Mammary epithelial cell (primary cell): ENCODE data around the gene CCSER2.

ENCODE experiments used
- EZH2 ChIP-seq: IDR thresholded peaks from 2 replicates; pipeline ENCODE4 v1.6.1; 2012; ENCODE audit warnings: low read length, inconsistent platforms, borderline replicate concordance
- TF ChIP-seq, protein P1 (sequence below), 2 donors: IDR thresholded peaks in 1 of 2; conservative IDR thresholded peaks in 1 of 2; 2 replicates each; pipeline ENCODE4 v1.5.1; 2011 to 2012; ENCODE audit warnings: inconsistent platforms in 2 of 2, low read length in 2 of 2, mild to moderate bottlenecking in 2 of 2, control low read depth in 1 of 2, low read depth in 1 of 2; ENCODE audit not compliant: insufficient read depth in 1 of 2; ENCODE audit errors: extremely low read depth in 1 of 2

DNA sequence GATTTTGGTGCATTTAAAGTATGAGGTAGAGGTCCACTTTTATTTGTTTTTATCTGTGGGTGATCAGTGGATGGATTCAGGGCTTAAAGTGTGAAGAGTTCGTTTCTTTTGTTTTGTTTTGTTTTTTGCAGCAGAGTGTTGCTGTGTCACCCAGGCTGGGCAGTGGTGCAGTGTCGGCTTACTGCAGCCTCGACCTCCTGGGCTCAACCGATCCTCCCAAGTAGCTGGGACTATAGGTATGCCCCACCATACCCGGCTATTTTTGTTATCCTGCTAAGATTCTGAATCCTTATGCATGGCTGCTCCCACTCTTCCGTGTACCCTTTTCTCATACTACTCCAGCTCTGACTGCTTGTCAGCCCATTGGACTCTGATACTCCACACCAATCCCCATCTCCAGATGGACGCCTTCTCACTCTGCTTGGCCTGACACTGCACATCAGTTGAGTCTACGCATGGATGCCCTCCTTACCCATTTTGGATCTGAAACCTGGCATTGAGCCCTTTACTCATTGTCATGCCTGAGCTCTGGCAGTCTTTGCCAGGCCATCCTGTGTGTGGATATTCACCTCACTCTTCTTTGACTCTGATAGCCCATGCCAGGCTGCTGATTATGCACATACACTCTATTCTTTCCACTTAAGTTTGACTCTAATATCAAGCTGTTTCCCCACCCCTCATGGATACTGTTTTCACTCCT, 119.5 kb downstream of the CCSER2 start:
- no peak for TF ChIP-seq EZH2
- TF ChIP-seq, protein P1, sequence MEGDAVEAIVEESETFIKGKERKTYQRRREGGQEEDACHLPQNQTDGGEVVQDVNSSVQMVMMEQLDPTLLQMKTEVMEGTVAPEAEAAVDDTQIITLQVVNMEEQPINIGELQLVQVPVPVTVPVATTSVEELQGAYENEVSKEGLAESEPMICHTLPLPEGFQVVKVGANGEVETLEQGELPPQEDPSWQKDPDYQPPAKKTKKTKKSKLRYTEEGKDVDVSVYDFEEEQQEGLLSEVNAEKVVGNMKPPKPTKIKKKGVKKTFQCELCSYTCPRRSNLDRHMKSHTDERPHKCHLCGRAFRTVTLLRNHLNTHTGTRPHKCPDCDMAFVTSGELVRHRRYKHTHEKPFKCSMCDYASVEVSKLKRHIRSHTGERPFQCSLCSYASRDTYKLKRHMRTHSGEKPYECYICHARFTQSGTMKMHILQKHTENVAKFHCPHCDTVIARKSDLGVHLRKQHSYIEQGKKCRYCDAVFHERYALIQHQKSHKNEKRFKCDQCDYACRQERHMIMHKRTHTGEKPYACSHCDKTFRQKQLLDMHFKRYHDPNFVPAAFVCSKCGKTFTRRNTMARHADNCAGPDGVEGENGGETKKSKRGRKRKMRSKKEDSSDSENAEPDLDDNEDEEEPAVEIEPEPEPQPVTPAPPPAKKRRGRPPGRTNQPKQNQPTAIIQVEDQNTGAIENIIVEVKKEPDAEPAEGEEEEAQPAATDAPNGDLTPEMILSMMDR (conservative IDR thresholded peaks at IDR 0.05 in 1 of 2, IDR thresholded peaks at IDR 0.05 in 1 of 2; ENCODE audit: extremely low read depth in 1 of 2, insufficient read depth in 1 of 2, low read depth in 1 of 2, low read length in 2 of 2), result no peak
